C1 segment of cervical spinal cord (tissue), 14 donors: ENCODE results near the gene UNC119B.

Source experiments
- DNase-seq, 14 donors: peaks; one replicate each; lab custom pipeline; 2025; lab: John Stamatoyannopoulos, UW

Gene UNC119B

DNA sequence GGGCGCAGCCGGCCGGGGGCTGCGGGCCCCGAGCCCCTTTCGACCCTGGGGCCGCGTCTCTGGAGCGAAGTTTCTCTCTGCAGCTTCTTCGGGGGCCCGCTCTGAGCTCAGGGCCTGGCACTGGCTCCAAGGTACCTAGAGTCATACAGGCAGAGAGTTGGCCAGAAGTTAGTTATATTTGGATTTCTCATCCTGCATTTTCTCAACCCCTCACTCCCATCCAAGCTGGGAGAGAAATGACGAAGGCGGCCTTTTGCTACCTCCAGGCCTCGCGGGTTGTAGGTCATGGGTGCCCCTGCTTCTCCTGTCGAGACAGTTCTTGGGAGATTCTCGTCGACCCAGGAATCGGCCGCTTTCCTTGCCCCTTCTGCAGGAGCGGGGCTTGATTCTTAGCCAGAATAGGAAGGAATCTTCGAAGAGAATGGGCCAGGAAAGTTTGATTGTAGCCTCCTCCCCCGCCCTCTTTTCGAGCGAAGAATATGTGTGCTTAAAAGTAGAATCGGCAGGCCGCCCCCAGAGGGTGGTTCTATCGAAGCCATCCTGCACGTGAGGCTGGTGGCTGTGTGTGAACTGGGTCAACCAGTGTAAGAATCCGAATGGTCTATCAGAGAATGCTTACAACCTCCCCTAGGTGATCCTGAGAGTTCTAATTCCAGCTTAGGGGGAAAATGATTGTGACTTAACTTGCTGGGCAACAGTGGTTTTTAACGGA, 22.5 kb upstream of the UNC119B start:
- peak in 3 of 14 donors; percentile 8 to 39 (median 36) for DNase-seq

DNA sequence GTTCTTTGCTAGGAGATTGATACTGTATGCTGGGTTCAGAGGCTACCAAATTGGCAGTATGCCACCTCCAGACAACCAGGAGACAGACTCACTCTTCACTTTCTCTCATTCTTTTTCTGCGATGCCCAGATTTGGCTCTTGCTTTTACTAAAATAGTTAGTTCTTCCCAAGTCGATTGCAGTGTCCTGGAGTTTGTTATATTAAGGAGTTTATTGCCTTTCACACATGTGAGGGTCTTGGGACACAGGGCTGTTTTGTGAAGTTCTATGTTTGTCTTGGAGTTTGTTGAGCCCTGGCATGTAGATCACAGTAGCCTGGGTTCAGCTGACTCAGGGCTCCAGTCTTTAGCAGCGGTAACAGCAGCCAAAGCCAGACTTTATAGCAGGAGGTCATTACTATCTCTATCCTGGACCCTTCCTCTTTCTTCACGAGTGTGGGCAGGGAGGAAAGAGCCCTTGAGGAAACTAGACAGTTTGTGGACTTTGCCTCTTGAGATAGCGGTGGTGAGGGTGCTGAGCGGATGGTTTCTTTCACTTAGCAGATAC, 21.7 kb upstream of the UNC119B start:
- DNase-seq = no peak

DNA sequence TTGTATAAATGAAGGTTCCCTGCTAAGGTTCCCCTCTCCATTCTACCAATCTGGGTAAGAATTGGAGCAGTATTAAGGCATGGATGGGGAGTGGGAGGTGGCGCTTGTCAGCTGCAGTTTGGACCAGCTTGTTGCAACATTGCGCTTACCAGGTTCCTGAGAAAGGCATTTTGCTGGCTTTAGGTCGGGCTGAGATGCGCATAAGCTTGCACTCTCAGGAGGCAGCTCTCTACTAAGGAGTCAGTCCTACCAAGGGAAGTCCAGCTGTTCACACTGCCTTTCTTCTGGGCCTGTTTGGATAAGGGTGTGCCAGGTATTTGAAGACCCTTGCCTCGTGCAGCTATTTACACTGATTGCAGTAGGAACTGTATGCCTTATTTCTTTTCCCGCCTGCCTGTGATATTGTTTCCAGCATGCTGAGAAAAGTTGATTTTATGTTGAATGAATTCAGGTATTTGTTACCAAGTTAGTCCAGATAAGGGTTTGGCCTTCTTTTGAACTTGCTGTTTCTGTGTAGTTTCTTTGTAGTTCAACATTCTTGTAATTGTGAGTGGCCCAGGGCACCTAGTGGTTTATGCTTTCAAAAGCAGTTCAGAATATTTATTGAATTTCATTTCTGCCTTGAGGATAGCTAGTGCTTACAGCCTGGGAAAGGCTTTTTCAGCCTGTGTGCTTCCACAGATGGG, 20.7 kb upstream of the UNC119B start:
- DNase-seq = no peak

DNA sequence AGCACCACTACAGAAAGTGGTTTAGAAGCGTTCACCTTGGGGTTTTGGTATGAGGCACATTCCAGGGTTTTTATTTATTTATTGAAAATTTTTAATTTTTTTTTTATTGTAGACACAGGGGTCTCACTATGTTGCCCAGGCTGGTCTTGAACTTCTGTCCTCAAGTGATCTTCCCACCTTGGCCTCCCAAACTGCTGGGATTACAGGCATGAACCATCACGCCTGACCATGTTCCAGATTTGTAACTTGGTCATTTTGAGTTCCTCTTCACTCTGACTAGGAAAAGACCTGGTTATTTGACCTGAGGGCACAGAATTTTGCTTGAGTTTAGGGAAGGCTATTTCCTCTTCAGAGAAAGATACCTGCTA, 20.2 kb upstream of the UNC119B start:
- no peak for DNase-seq

DNA sequence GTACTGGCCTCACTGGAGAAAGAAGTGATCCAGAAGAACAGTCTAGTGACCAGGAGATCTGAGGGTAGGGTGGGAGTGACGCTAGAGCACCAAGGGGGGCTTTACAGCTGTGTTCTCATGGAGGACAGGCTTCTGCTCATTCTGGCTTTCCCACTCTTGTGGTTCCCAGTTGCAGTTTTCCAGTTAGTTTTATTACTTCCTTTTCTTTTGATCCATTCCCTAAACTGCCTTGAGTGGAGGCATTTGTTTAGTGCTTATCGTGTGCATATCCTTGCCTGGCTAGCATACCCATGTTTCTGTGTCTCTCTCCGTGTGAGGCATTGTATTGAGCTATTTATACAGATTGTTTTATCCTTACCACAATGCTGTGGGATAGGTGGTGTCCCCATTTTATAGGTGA, 19.3 kb upstream of the UNC119B start:
- no peak for DNase-seq

DNA sequence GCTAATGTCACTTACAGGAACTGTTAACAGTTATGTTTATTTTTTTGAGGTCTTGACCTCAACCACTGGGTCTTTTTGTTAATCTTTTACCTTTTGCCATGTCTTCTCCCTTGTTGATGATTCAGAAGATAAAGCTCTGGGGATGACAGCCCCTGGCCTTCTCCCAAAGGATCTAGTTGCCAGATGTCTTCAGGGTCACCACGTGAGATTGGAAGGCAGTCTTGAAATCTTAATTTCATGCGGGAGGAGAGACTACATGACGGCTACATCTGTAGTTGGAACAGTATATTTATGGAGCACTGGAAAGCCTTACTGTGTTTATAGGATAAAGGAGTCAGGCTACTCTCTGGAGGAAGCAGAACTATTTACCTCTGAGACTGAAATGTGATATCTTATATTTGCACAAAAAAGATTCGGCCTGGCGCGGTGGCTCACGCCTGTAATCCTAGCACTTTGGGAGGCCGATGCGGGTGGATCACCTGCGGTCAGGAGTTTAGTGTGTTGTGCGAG, 17.7 kb upstream of the UNC119B start:
- no peak for DNase-seq

DNA sequence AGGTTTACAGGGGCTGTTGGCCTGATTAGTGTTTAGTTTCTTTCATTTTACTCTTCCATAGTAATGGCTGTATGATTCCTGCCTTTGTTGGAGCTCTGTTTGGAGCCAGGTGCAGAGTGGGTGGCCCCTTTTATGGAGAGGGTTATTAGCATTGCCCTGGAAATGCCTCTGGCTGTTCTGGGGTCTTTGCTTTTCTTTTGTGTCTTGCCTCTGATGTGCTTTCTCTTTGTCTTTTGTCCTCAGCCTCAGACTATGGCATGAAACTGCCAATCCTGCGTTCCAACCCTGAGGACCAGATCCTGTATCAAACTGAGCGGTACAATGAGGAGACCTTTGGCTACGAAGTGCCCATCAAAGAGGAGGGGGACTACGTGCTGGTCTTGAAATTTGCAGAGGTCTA, 16.4 kb upstream of the UNC119B start:
- DNase-seq = no peak

DNA sequence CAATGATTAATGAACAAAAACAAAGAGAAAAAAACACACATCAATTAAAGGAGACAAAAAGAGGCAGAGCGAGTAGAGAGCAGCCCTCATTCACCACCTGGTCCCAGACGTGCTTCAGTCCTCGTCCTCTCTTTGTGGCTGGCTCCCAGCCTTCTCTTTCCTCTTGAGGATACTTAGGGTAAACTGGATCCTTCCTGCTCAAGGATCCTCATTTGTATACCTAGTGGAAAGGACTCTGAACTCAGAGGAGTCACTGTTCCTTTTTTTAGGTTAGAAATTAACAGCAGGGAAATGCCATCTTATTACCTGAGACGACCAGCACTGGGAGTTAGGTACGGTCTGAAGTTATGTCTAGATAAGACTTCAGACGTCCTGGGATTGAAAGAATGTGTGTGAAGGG, 13.6 kb upstream of the UNC119B start:
- DNase-seq = no peak

DNA sequence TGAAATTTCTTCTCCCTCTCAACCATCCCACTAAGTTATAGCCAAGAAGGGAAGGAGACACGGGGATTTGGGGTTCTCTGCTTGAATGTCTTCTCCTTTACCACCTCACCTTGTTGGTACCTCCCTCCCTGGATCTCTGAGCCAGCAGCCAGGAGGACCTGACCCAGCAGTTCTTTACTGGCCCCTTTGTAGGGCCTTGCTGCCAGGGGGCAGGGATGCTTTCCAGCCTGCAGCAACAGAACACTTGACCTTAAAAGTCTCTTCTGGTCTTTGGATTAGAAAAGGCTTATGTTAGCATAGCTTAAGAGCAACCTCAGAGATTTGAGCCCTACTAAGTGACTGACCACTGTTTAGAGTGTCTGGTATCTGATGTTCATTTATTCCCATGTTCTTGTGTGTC, 12.9 kb upstream of the UNC119B start:
- no peak for DNase-seq

DNA sequence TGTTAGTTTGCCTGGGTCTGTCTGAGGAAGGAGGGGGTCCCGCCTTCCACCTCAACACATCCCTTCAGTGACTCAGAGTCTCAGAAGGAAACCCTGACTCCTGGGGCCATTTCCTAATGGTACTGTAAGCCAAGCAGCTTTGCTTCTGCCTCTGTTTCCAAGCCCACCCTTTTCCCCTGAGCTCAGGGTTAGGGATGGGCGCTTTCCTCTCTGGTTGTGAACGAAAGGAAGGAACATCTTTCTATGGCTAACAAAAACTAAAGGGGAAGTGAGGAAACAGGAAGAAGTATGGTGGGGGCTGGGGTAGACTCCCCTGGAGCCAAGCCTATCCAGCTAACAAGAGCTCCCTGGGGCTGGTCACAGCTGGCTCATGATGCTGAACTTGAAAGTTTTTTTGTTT, 11.6 kb upstream of the UNC119B start:
- no peak for DNase-seq

DNA sequence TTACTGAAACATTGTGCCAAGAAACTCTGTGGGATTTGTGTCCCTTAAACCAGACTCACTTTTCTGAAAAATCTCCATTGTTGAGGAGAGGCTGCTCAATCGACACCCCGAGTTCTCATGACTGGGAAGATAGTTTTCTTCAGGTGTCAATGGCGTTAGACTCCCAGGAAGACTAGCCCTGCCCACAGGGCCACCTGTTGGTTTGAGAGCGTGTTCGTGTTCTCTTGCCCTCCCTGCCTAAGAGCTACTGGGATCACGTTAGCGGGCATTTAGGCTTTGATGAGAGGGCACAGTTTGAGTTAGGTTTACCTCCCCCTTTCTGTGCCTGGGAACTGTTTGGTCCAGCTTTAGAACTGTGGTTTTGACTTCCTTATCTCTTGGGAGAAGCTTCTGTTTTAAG, 10.7 kb upstream of the UNC119B start:
- DNase-seq = no peak

DNA sequence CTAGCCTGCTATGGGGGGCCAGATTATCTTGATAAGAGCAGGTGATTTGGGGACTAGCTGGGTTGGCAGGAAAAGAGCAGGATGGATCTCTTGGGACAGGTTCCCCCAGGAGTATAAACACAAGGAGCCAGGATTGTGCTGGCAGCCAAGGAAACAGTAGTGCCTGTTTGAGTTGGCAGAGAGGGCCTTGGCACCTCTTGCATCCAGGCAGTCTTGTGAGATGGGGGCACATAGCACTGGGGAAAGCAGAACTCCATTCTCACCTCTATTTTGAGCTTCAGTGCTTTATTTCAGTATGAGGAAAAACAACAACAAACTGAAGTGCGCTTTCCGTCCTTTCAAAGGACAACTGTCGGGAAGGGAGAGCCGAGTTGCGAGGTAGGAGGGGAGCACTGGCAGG, 9.4 kb upstream of the UNC119B start:
- no peak for DNase-seq

DNA sequence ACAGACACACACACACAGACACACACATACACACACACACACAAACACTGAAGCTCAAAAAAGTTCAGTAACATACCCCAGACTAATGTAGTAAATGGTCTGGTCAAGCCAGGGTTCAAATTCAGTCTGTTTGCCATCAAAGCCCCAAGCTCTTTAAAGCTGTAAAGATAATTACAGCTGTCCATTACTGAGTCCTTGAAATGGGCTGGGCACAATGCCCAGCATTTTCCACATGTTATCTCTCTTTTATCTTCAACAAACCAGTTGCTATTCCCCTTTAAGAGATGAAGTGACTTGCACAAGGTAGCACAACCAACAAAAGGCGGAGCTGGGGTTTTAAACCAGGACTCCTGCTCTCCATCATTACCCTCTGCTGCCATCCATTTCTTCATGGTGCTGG, 7.6 kb upstream of the UNC119B start:
- no peak for DNase-seq

DNA sequence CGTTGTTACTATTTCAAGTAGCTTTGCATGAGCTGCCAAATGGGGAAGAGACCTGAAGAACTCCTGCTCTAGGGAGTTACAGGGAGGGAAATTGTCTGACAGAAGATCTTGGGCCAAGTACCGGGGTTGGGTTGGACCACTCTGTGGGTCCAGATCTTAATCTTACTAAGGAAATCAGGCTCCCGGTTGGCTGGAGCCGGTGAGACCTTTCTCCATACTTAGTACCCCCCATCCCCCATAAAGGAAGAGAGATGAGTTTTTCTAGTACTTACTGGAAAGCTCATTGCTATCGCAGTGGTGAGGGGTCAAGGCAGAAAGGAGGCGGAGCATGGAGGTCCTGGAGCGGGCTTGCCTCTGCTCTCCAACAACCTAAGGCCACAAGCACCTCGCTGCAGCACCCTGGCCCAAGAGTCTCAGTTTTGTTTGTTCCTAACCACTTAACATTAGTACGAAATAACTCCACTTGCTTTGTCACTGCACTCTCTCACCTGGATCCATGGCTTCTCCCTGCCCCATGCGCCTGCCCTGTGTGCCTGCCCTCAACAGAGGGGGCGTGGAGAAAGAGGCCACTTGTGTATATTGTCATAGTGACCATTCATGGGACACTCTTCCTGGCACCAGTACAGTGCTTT, 6.8 kb upstream of the UNC119B start:
- no peak for DNase-seq

DNA sequence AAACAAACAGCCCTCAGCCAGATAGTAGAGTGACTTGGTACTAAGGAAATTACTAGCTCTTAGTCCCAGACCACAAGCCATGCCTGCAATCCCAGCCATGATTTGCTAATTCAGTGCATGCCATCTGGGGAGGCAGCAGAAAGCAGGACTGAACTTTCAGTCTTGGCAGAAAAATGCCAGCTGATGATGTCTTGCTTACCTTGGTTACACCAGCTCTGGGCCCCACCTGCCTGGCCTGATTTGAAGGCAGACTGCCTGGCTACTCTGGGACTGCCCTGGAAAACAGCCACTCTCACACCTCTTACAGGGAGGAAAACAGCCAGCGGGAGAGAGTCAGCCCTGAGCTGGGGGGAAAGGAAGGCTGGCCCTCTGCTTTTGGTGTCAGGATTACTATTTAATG, 4.6 kb upstream of the UNC119B start:
- peak in 2 of 14 donors; percentile 1 to 60 for DNase-seq

DNA sequence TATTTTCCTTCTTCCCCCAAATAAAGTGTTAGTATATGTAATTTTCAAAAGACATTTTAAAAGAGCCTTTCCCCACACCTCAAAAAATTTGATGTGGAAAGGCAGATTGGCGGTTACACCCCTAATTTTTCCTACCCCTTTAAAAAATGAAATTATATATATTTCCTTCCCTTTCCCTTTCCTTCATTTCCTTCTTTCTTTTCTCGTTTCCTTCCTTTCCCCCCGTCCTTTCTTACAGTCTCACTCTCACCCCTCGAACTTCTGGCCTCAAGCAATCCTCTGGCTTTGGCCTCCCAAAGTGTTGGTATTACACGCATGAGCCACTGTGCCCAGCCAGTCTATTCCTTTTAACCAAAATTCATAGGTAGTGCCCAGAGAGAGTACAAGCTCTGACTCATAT, 4.2 kb upstream of the UNC119B start:
- DNase-seq = no peak

DNA sequence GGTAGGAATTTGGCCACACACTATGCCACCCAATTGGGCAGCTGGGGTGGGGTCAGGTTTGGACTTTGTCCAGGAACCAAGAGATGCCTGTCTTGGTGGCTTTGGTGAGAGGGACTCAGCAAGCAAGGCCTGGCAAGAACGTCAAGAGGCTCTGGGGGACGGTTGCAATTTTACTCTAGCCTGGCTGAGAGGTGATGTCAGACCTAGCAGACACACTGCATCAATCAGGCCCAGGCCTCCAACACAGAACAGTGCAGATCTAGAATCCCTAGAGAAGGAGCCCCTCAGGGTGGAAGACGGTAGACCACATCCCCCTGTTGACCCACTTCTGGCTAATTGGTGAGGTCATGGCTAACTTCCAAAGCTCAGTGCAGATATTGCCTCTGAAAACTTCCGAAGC, 1.6 kb upstream of the UNC119B start:
- DNase-seq = no peak

DNA sequence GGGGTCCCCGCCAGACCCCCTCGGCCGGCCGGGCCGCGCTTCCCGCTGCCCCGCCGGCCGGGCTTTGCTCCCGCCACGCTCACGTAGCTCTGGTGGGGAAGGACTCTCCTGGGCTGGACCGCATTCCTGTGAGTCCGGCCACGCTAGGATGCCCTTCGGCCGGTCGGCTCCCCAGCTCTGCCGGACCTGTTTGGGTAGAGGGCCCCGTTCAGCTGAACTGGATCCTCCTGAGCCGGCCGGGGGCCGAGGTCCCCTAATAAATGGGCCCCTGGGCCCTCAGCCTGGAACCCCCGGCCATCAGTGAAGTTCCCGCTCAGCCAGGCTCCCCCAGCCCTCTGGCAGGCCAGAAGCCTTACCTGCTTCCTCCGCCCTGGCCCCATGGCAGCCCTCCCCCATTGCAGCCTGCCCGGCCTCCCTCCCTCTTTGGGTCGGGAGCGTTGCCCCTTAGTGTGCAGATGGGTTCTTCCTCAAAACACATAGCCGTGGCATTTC, 593 bp downstream of the UNC119B start:
- peak in 5 of 14 donors; percentile 16 to 54 (median 32) for DNase-seq

DNA sequence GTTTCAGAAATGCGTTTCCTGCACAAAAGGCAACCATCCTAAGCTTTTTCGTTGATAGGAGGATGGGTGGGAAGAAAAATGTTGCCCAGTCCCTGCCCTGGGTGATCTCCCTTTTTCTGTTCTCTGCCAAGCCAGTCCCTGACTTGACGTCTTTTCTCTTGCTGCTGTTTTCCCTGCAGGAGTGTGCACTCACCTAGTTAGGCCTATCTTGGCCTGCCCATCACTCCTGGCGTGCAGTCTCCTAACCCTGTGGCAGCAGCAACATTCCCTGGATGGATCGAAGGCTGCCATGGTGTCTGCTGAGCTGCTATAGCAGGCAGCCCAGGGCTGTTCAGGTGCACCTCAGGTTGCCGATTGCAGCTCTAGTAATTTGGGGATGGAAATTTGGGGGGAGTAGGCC, 1.2 kb downstream of the UNC119B start:
- DNase-seq = peak in 2 of 14 donors; percentile 7 to 9

DNA sequence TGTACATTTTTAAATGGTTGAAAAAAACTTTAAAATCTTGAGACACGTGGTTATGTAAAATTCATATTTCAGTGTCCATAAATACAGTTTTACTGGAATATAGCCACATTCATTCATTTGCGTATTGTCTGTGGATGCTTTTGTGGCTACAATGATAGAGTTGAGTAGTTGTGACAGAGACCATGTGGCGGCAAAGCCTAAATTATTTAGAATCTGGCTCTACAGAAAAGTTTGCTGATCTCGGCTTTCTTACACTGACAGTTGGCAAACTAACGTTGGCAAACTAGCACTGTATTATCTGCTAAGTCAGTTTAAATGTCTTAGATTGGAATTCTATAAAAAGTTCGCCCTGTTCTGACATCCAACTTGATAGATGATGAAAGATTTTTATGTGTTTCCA, 2.4 kb downstream of the UNC119B start:
- no peak for DNase-seq

DNA sequence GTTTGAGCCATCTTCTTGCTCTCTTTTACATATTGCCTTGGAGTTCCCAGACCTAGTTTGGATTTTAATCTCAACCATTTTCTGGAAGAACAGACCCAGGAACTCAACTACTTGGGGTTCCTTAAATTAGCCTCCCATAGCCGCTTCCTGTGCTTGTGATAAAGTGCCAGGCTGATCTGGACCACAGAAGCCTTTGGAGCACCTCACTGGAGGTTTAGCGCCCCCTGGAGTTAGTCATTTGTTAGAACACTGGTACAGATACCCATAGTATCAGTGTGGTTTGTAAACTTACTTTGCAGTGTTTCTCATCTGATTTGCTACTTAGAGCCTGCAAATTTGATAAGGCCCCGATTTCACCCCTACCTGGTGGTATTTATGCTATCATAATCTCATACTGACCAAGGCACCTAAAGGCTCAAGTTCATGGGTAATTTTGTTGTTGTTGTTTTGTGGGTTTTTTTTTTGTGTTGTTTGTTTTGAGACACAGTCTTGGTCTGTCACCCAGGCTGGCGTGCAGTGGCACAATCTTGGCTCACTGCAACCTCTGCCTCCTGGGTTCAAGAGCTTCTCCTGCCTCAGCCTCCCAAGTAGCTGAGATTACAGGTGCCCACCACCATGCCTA, 3.7 kb downstream of the UNC119B start:
- DNase-seq = peak in 11 of 14 donors; percentile 11 to 66 (median 39)

DNA sequence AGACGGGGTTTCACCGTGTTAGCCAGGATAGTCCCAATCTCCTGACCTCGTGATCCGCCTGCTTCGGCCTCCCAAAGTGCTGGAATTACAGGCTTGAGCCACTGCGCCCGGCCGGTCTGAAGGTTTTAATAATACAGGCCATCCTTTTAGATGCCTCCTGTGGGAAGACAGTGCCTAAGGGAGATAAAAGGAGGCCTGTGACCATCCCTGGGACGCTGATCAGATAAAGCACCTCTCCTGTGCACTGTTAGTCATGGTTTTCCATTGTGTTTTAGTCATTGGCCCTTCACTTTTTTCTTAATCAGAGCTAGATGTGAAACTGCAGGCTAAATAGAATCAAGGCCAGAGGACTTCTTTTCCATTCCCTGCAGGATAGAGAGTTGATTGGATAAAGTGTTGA, 7.8 kb downstream of the UNC119B start:
- no peak for DNase-seq
